Lung (tissue), 12 donors: ENCODE data around the gene CEP57L1. TPM values are rescaled to one million over a fixed set of nuclear protein-coding genes. Genes with fewer than 3 reads are reported as not detected.
"Not testable (repeated sequence)": the region's sequence is repeated elsewhere in the genome, so short reads cannot be mapped to it uniquely, and the experiment has no call there.

Experiments used
- ATAC-seq: fragments of 200-7000 bp; cut with Tn5 transposase; one replicate; pipeline ENCODE4 v1.9.1; 2020; ENCODE audit warnings: moderate number of reproducible peaks; ENCODE audit not compliant: insufficient read depth, low FRiP score
- DNase-seq, 3 donors: peaks; one replicate each; pipeline ENCODE4 v3.0.0-alpha.2; 2013 to 2017
- H3K27ac ChIP-seq, 2 donors: one replicate each; pipeline ENCODE4 v1.5.1; 2013; ENCODE audit warnings: mild to moderate bottlenecking in 2 of 2, moderate library complexity in 2 of 2, control low read depth in 1 of 2, inconsistent platforms in 1 of 2, low read depth in 1 of 2, low read length in 1 of 2
- H3K27me3 ChIP-seq, 3 donors: one replicate each; pipeline ENCODE4 v1.5.1; 2013; ENCODE audit warnings: low read length in 2 of 3; ENCODE audit not compliant: control insufficient read depth in 3 of 3, insufficient read depth in 3 of 3
- H3K36me3 ChIP-seq, 4 donors: one replicate each; pipeline ENCODE4 v1.5.1; 2013; ENCODE audit warnings: low read length in 4 of 4, mild to moderate bottlenecking in 1 of 4, moderate library complexity in 1 of 4; ENCODE audit not compliant: control insufficient read depth in 4 of 4, insufficient read depth in 4 of 4
- H3K4me1 ChIP-seq, 5 donors: one replicate each; pipeline ENCODE4 v1.5.1; 2013; ENCODE audit warnings: low read length in 5 of 5, mild to moderate bottlenecking in 2 of 5, moderate library complexity in 1 of 5; ENCODE audit not compliant: control insufficient read depth in 5 of 5, insufficient read depth in 5 of 5
- H3K4me3 ChIP-seq: one replicate; pipeline ENCODE4 v1.5.1; 2013; ENCODE audit warnings: mild to moderate bottlenecking, control low read depth, moderate library complexity
- H3K9ac ChIP-seq, 2 donors: one replicate each; pipeline ENCODE4 v1.5.1; 2013; ENCODE audit warnings: low read length in 2 of 2, control low read depth in 1 of 2; ENCODE audit not compliant: insufficient read depth in 1 of 2
- H3K9me3 ChIP-seq, 4 donors: one replicate each; pipeline ENCODE4 v1.5.1; 2013; ENCODE audit warnings: low read length in 3 of 4, mild to moderate bottlenecking in 1 of 4, moderate library complexity in 1 of 4; ENCODE audit not compliant: control insufficient read depth in 4 of 4, insufficient read depth in 3 of 4
- WGBS, 2 donors: extraction: QIAGEN DNeasy Blood & Tissue Kit; methylation state at CpG; one replicate each; pipeline ENCODE4 v1.1.7; 2013; 5-methylcytosine and 5-hydroxymethylcytosine counted together
- polyA plus RNA-seq, 2 donors: library from polyadenylated mRNA; stranded (reverse); fragments of 200-250 nt; gene quantifications; one replicate each; pipeline ENCODE4 v1.2.1, GENCODE V29; 2013
- total RNA-seq, 2 donors: library from RNA; depleted of rRNA in 1 of 2; stranded (reverse); fragments of >200 nt in 1 of 2; gene quantifications; one replicate each; pipeline ENCODE4 v1.2.1, GENCODE V29; 2014 to 2021
- TF ChIP-seq, protein P1 (sequence below): IDR thresholded peaks from 2 replicates; pipeline ENCODE4 v1.5.1; 2012; ENCODE audit warnings: mild to moderate bottlenecking; ENCODE audit errors: control extremely low read depth, extremely low read depth
- donor health status: control.
- donor health status: control.
- donor health status: Bipolar disorder and iron deficiency.
- donor health status: healthy.
- donor health status: DM: yes; HTN: yes; CAD: no.

CEP57L1 gene
- total and polyA plus RNA-seq, 4 donors, result 4.8 to 44.3 (median 8.2) TPM

DNA sequence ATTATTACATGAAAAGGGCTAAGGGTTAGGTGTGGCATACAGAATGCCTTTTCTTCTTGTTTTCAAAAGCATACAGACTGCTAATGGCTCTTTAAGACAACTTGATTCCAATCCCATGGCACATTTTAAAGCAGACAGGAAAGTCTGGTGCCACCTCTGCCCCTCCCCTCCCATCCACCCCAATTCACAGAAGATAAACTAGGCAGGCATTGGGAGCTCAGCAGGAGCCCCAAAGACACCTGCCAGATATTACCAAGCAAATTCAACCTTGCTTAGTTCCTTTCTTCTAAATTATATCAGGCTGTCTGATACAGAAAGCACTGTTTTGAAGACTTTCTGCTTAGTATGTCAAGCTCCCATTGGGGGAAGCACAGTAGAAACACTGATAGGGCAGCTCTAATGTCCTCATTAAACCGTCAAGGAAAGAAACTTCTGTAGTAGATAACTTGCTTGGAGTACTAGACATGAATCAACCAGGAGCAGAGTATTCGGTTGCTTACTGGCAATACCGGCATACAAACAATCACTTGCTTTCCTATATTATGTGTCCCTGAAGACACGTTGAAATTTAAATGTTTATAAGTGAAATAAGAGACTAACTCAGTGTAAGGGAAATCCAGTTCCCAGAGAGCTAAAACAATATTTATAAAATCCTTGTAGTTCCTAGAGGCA lies 13.7 kb upstream of the CEP57L1 start:
- no peak for DNase-seq
- Histone ChIP-seq H3K27me3 (no peaks in the 10 kb centered on the region), H3K4me1 (peaks cover 0 to 19% (median 7%) of the 10 kb centered on the region in 5 donors), H3K9me3 (no peaks in the 10 kb centered on the region), H3K27ac (peak overlapping the region in 1 of 2 donors; percentile 77), H3K4me3 (no peak overlapping the region), H3K9ac (no peak overlapping the region), H3K36me3 (peaks cover 0 to 5% (median 2%) of the 10 kb centered on the region in 4 donors)
- 87 to 97% methylated on average over 4 of the region's 4 CpGs for WGBS, 2 donors
- TF ChIP-seq, protein P1, sequence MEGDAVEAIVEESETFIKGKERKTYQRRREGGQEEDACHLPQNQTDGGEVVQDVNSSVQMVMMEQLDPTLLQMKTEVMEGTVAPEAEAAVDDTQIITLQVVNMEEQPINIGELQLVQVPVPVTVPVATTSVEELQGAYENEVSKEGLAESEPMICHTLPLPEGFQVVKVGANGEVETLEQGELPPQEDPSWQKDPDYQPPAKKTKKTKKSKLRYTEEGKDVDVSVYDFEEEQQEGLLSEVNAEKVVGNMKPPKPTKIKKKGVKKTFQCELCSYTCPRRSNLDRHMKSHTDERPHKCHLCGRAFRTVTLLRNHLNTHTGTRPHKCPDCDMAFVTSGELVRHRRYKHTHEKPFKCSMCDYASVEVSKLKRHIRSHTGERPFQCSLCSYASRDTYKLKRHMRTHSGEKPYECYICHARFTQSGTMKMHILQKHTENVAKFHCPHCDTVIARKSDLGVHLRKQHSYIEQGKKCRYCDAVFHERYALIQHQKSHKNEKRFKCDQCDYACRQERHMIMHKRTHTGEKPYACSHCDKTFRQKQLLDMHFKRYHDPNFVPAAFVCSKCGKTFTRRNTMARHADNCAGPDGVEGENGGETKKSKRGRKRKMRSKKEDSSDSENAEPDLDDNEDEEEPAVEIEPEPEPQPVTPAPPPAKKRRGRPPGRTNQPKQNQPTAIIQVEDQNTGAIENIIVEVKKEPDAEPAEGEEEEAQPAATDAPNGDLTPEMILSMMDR, result no peak
- ATAC-seq, result no peak

DNA sequence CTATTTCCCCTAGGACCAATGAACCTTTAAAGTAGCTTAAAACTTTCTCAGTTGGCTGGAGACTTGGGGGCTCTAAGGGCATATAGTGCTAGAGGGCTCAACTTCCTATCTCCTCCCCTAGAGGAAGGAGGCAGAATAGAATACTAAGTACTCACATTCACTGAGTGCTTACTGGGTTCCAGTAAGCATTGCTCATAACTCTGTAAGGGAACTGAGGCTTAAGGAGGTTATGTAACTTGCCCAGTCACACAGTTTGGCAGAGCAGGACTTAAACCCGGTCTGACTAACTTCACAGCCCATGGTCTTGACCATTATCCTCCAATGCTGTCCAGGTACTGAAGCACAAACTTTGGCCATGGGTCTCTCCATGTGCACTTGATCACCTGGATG lies 13.1 kb upstream of the CEP57L1 start:
- ATAC-seq (no peak), DNase-seq (no peak)
- Histone ChIP-seq H3K9ac (no peak overlapping the region), H3K36me3 (peaks cover 0 to 5% (median 2%) of the 10 kb centered on the region in 4 donors), H3K27me3 (no peaks in the 10 kb centered on the region), H3K4me3 (no peak overlapping the region), H3K9me3 (no peaks in the 10 kb centered on the region), H3K27ac (peak overlapping the region in 1 of 2 donors; percentile 77), H3K4me1 (peaks cover 0 to 17% (median 7%) of the 10 kb centered on the region in 5 donors)
- TF ChIP-seq, protein P1, result no peak
- WGBS, 2 donors, result 70 to 76% methylated on average over 1 of the region's 1 CpG

DNA sequence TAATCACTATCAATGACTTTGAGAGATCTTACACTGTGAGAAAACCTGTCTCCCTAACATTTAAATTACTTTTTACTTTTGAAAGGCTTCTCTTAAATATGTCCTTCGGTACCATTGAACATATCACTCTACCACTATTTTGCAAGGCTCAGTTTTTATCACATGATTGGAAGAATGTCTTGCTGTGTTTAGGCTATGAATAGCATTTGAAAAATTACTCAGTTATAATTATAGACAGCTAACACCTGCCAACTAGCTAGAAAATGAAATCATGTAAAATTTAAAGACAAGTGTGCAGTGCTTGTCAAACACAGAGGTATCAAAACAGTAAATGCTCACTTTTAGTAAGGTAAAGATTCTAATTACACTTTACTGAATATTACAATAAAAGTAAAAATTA lies 11.7 kb upstream of the CEP57L1 start:
- Histone ChIP-seq H3K4me1 (peaks cover 0 to 17% (median 7%) of the 10 kb centered on the region in 5 donors), H3K9ac (no peak overlapping the region), H3K4me3 (no peak overlapping the region), H3K27ac (peak overlapping the region in 1 of 2 donors; percentile 45), H3K27me3 (no peaks in the 10 kb centered on the region), H3K36me3 (peaks cover 0 to 5% (median 2%) of the 10 kb centered on the region in 4 donors), H3K9me3 (no peaks in the 10 kb centered on the region)
- TF ChIP-seq, protein P1, result no peak
- ATAC-seq (no peak), DNase-seq (no peak)
- 89 to 93% methylated on average over 1 of the region's 1 CpG for WGBS, 2 donors

DNA sequence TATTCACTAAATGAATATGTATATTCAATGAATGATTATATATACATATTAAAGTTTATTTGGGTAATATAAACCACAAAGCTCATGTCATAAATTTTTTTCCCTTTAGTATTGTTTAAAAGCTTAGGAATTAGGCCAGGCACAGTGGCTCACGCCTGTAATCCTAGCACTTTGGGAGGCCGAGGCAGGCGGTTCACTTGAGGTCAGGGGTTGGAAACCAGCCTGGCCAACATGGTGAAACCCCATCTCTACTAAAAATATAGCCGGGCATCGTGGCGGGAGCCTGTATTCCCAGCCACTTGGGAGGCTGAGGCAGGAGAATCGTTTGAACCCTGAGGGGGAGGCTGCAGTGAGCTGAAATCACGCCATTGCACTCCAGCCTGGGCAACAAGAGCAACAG lies 11.2 kb upstream of the CEP57L1 start:
- not testable (repeated sequence) for H3K9me3 ChIP-seq, DNase-seq, H3K36me3 ChIP-seq, H3K27me3 ChIP-seq, ATAC-seq, H3K9ac ChIP-seq, H3K4me3 ChIP-seq
- Histone ChIP-seq H3K4me1 (peaks cover 0 to 20% (median 7%) of the 10 kb centered on the region in 5 donors), H3K27ac (peak overlapping the region in 1 of 2 donors; percentile 38)
- WGBS, 2 donors, result 94 to 97% methylated on average over 8 of the region's 8 CpGs
